ENCODE results near the gene LIPC. TPM values are rescaled to one million over a fixed set of nuclear protein-coding genes. Genes with fewer than 3 reads are reported as not detected.

The LIPC gene
- total and polyA plus RNA-seq, 2 of the 4 experiments (the other 2 are of a cell fraction) = 0.07 TPM; not detected in 1

DNA sequence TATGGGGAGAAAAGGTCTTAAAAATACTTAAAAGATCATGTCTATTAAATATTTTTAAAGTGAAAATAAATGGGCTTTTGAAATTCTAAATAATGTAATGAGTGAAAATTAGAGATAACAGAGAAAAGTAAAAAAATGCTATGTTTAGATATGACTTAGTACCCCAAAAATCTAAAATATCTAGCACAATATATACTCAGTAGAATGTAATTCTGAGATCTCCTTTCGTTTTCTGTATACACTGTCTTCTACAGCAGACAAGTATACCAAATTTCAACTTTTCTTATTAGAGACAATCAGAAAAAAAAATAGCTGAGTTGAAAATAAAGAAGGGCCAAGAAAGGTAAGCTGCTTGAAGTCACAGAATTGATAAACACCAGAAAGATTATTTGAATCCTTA, 176.9 kb downstream of the LIPC start:
- CTCF ChIA-PET = interaction anchor here (0.6 kb wide), 1 partner anchor 42 kb away, joined by 3 read pairs; no protein-coding TSS in a partner anchor
- peak overlapping the region; percentile 95 for H2BK5ac ChIP-seq (ENCODE audit: low read depth, low read length, poor library complexity, severe bottlenecking)
- ATAC-seq (ENCODE audit: low read depth) (peak; percentile 73), DNase-seq (peak; percentile 55)
- H3K27me3 ChIP-seq (ENCODE audit: control insufficient read depth, insufficient read depth, low read length) = no peaks in the 10 kb centered on the region
- peaks cover 21 to 58% of the 10 kb centered on the region in 2 experiments for H3K79me1 ChIP-seq (ENCODE audit: low read depth in 1 of 2, low read length in 2 of 2)
- peaks cover 10% of the 10 kb centered on the region for H3K9me1 ChIP-seq (ENCODE audit: insufficient read depth, low read length)
- POLR2A ChIA-PET (ENCODE audit: unreplicated experiment) = no interaction called here
- H4K5ac ChIP-seq (ENCODE audit: low read depth, low read length) = peak overlapping the region; percentile 90; the same call in 1 of the 2 replicates
- peak overlapping the region; percentile 99 for H3K18ac ChIP-seq (ENCODE audit: low read depth, low read length)
- H3K4me3 ChIP-seq (ENCODE audit: insufficient read depth, low read depth, low read length) = no peak overlapping the region; the same call in 1 of the 2 replicates
- BruUV-seq (replicated peaks) = no TSS peak
- dilution Hi-C loops (cut with HindIII; ENCODE audit: low sequenced_read_pairs, unreplicated experiment) (no loop called here), in situ Hi-C loops (cut with MboI; ENCODE audit: low sequenced_read_pairs) (no loop called here), intact Hi-C loops (cut with micrococcal nuclease) (no loop called here)
- H2AFZ ChIP-seq (replicated peaks; ENCODE audit: low read length, poor library complexity) = no peak overlapping the region
- no CpG with 5 or more reads among the region's 1 CpG for WGBS, 2 experiments (ENCODE audit: extremely low coverage in 2 of 2, insufficient read length in 1 of 2)
- peaks cover 13% of the 10 kb centered on the region for H3K4me1 ChIP-seq (ENCODE audit: control insufficient read depth, insufficient read depth, low read length)
- H3K9ac ChIP-seq (ENCODE audit: low read depth, low read length) = peak overlapping the region; percentile 28; the same call in 1 of the 2 replicates
- H4K8ac ChIP-seq (ENCODE audit: low read depth in 2 of 2, low read length in 2 of 2) = peak overlapping the region; percentile 77 to 79
- H2AK5ac ChIP-seq (ENCODE audit: low read depth, low read length) = peak overlapping the region; percentile 68
- no peaks in the 10 kb centered on the region for H3K9me3 ChIP-seq (ENCODE audit: control insufficient read depth, insufficient read depth, low read length)
- peak overlapping the region; percentile 75 for H3K56ac ChIP-seq (ENCODE audit: extremely low read depth, insufficient read depth, low read length)
- peak overlapping the region; percentile 97 for H3K4me2 ChIP-seq (ENCODE audit: low read depth, low read length)
- H3K14ac ChIP-seq (replicated peaks; ENCODE audit: low read depth, low read length) = peak overlapping the region; percentile 61
- H2BK20ac ChIP-seq (ENCODE audit: low read depth, low read length) = peak overlapping the region; percentile 95
- no peak overlapping the region for H2AK9ac ChIP-seq (replicated peaks; ENCODE audit: low read depth, low read length, poor library complexity)
- H2BK15ac ChIP-seq (ENCODE audit: low read depth, low read length) = peak overlapping the region; percentile 88; the same call in 2 of the 3 replicates
- H4K91ac ChIP-seq (ENCODE audit: insufficient read depth, low read depth, low read length) = peak overlapping the region; percentile 88
- H3K23ac ChIP-seq (ENCODE audit: low read depth, low read length) = peak overlapping the region; percentile 83; the same call in 1 of the 2 replicates
- H2BK120ac ChIP-seq (ENCODE audit: low read depth, low read length) = peak overlapping the region; percentile 90
- TF ChIP-seq MXI1 (IDR thresholded peaks at IDR 0.05; ENCODE audit: borderline replicate concordance, low read depth, low read length) (no peak), BHLHE40 (IDR thresholded peaks at IDR 0.05; ENCODE audit: low read depth, low read length) (no peak), CTCF (conservative IDR thresholded peaks at IDR 0.05; ENCODE audit: low read depth, low read length) (no peak), NFE2L2 (IDR thresholded peaks at IDR 0.05; ENCODE audit: low read depth, low read length) (no peak), RAD21 (IDR thresholded peaks at IDR 0.05; ENCODE audit: low read length) (no peak), RCOR1 (IDR thresholded peaks at IDR 0.05; ENCODE audit: insufficient replicate concordance, low read length) (no peak), CHD1 (IDR thresholded peaks at IDR 0.05; ENCODE audit: low read depth, low read length) (no peak), FOS (IDR thresholded peaks at IDR 0.05; ENCODE audit: low read depth, low read length) (no peak), SMC3 (IDR thresholded peaks at IDR 0.05; ENCODE audit: low read depth, low read length) (no peak), MAZ (IDR thresholded peaks at IDR 0.05; ENCODE audit: borderline replicate concordance, low read depth, low read length) (no peak)
- TF ChIP-seq, protein P1, sequence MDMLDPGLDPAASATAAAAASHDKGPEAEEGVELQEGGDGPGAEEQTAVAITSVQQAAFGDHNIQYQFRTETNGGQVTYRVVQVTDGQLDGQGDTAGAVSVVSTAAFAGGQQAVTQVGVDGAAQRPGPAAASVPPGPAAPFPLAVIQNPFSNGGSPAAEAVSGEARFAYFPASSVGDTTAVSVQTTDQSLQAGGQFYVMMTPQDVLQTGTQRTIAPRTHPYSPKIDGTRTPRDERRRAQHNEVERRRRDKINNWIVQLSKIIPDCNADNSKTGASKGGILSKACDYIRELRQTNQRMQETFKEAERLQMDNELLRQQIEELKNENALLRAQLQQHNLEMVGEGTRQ (IDR thresholded peaks at IDR 0.05; ENCODE audit: low read depth, low read length) = no peak
- H3K36me3 ChIP-seq (ENCODE audit: control insufficient read depth, insufficient read depth, low read length) = peaks cover 9% of the 10 kb centered on the region
- H4K20me1 ChIP-seq (ENCODE audit: insufficient read depth, low read length) = peaks cover 9% of the 10 kb centered on the region; the same call in 1 of the 2 replicates
- H3K4ac ChIP-seq (ENCODE audit: low read depth, low read length) = peak overlapping the region; percentile 79; the same call in 1 of the 2 replicates
- peak overlapping the region; percentile 89; the same call in 1 of the 2 replicates for H3K27ac ChIP-seq (ENCODE audit: insufficient read depth, low read length)

Data from IMR-90 (cell line).